GM10248 (cell line): Measurements from ENCODE around the gene TEX264.
"Not testable (repeated sequence)": the region's sequence is repeated elsewhere in the genome, so short reads cannot be mapped to it uniquely, and the experiment has no call there.

Source experiments
- CTCF ChIA-PET: fragments of 300-600 bp; sonication (Branson Sonifier 250); formaldehyde crosslinking; extraction: SDS; loops from one replicate; lab custom pipeline; 2021; ENCODE audit warnings: antibody characterized with exemption; lab: Yijun Ruan, JAX
- POLR2A ChIA-PET: fragments of 350-650 bp; sonication (Branson Sonifier 250); formaldehyde crosslinking; extraction: SDS; loops from one replicate; lab custom pipeline; 2020; ENCODE audit warnings: antibody characterized with exemption; lab: Yijun Ruan, JAX
- DNase-seq: peaks from one replicate; pipeline ENCODE4 v3.0.0; 2012; ENCODE audit errors: extremely low spot score
- TF ChIP-seq, protein P1 (sequence below): IDR thresholded peaks from 2 replicates; pipeline ENCODE4 v1.5.1; 2012; ENCODE audit warnings: mild to moderate bottlenecking, low read depth; ENCODE audit errors: extremely low read depth, missing control alignments, control extremely low read depth

The TEX264 gene

GRCh38 chr3:51733859-51734571 lies 63.0 kb downstream of the TEX264 start:
- ChIA-PET CTCF (interaction anchor here (1.2 kb wide), 1 partner anchor 15 kb away, joined by 3 read pairs; no protein-coding TSS in a partner anchor), POLR2A (no interaction called here)
- DNase-seq = no peak
- TF ChIP-seq, protein P1, sequence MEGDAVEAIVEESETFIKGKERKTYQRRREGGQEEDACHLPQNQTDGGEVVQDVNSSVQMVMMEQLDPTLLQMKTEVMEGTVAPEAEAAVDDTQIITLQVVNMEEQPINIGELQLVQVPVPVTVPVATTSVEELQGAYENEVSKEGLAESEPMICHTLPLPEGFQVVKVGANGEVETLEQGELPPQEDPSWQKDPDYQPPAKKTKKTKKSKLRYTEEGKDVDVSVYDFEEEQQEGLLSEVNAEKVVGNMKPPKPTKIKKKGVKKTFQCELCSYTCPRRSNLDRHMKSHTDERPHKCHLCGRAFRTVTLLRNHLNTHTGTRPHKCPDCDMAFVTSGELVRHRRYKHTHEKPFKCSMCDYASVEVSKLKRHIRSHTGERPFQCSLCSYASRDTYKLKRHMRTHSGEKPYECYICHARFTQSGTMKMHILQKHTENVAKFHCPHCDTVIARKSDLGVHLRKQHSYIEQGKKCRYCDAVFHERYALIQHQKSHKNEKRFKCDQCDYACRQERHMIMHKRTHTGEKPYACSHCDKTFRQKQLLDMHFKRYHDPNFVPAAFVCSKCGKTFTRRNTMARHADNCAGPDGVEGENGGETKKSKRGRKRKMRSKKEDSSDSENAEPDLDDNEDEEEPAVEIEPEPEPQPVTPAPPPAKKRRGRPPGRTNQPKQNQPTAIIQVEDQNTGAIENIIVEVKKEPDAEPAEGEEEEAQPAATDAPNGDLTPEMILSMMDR = no peak

DNA sequence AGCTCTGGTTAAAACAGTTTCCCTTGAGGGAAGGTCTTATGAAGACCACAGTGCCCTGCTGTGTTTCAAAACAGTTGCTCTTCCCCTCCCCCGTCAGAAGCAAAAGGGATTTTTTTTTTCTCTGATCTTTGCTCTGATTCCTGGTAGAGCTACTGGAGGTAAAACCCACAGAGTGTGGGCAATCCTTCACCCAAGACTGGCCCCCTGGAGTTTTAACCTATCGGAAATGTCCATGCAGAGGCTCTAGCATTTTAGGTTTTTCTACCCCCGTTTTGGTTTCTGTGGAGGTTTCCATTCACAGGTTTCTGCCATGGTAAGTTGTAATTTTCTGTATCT lies 63.5 kb downstream of the TEX264 start:
- ChIA-PET POLR2A (no interaction called here), CTCF (interaction anchor here (1.2 kb wide), 1 partner anchor 14 kb away, joined by 3 read pairs; no protein-coding TSS in a partner anchor)
- no peak for DNase-seq
- TF ChIP-seq, protein P1 = no peak

DNA sequence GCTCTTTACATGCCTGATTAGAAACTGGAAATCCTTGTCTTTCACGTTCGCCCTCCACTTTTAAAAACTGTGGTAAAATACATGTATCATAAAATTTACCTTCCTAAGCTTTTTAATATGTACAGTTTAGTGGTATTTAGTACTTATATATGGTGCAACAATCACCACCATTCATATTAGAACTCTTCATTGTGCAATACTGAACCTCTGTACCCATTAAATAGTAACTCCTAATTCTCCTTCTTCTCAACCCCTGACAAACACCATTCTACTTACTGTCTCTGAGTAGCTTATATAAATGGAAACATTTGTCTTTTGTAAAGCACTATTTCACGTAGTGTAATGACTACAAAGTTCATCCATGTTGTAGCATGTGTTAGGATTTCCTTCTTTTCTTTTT lies 64.0 kb downstream of the TEX264 start:
- CTCF ChIA-PET = interaction anchor here (1.2 kb wide), 1 partner anchor 14 kb away, joined by 3 read pairs; no protein-coding TSS in a partner anchor
- TF ChIP-seq, protein P1 = no peak
- POLR2A ChIA-PET = no interaction called here
- no peak for DNase-seq

GRCh38 chr3:51735950-51736349 lies 64.9 kb downstream of the TEX264 start:
- POLR2A ChIA-PET = no interaction called here
- DNase-seq = no peak
- TF ChIP-seq, protein P1 = no peak
- CTCF ChIA-PET = no interaction called here

- TF ChIP-seq, protein P1 = no peak
- no peak for DNase-seq
- POLR2A ChIA-PET = no interaction called here
- CTCF ChIA-PET = no interaction called here
These were observed 68.1 kb downstream of the TEX264 start for GRCh38 chr3:51739110-51739509.

DNA sequence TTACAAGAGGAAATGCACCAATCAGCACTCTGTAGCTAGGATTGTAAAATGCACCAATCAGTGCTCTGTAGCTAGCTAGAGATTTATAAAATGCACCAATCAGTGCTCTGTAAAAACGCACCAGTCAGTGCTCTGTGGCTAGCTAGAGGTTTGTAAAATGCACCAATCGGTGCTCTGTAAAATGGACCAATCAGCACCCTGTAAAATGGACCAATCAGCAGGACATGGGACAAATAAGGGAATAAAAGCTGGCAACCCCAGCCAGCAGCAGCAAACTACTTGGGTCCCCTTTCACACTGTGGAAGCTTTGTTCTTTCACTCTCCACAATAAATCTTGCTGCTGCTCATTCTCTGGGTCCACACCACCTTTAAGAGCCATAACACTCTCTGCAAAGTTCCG lies 71.3 kb downstream of the TEX264 start:
- POLR2A ChIA-PET, DNase-seq, CTCF ChIA-PET: not testable (repeated sequence)

- CTCF ChIA-PET, POLR2A ChIA-PET, DNase-seq: not testable (repeated sequence)
These were observed 71.9 kb downstream of the TEX264 start for GRCh38 chr3:51742978-51743377.
